ENCODE results near the gene RIMBP2. TPM values are rescaled to one million over a fixed set of nuclear protein-coding genes. Genes with fewer than 3 reads are reported as not detected.

RIMBP2 gene
- total and polyA plus RNA-seq, 2 experiments from 2014 or later = not detected

GRCh38 chr12:130685250-130685787 is 30.8 kb downstream of the RIMBP2 start:
- Histone ChIP-seq H3F3A (ENCODE audit: insufficient read depth) (no peaks in the 10 kb centered on the region), H3K27ac (no peak overlapping the region), H3K9me3 (ENCODE audit: low read depth) (no peaks in the 10 kb centered on the region), H3K36me3 (ENCODE audit: low read depth) (no peaks in the 10 kb centered on the region), H3K27me3 (replicated peaks; ENCODE audit: insufficient read depth) (no peaks in the 10 kb centered on the region), H4K20me1 (ENCODE audit: insufficient read depth) (no peaks in the 10 kb centered on the region), H3K79me2 (ENCODE audit: insufficient read depth) (no peaks in the 10 kb centered on the region), H3K4me3 (no peak overlapping the region), H3K4me2 (ENCODE audit: unreplicated experiment) (no peak overlapping the region), H3K9ac (no peak overlapping the region), H3K4me1 (ENCODE audit: insufficient read depth) (no peaks in the 10 kb centered on the region), H2AFZ (no peak overlapping the region), H3K9me2 (ENCODE audit: insufficient read depth) (no peaks in the 10 kb centered on the region)
- in situ Hi-C loops (cut with MboI) = no loop called here
- WGBS, 2 experiments (ENCODE audit: low coverage in 1 of 2, low lambda C conversion rate in 2 of 2, missing lambda C conversion rate in 2 of 2) = 56 to 61% methylated on average over 14 of the region's 14 CpGs
- TF ChIP-seq EZH2 (IDR thresholded peaks at IDR 0.05; ENCODE audit: insufficient read depth, poor library complexity, severe bottlenecking) = no peak
- DNase-seq = no peak

- no peak overlapping the region for H3K4me3 ChIP-seq
- no peaks in the 10 kb centered on the region for H4K20me1 ChIP-seq (ENCODE audit: insufficient read depth)
- no peak overlapping the region for H3K27ac ChIP-seq
- no peaks in the 10 kb centered on the region for H3K9me2 ChIP-seq (ENCODE audit: insufficient read depth)
- in situ Hi-C loops (cut with MboI) = no loop called here
- H3K27me3 ChIP-seq (replicated peaks; ENCODE audit: insufficient read depth) = no peaks in the 10 kb centered on the region
- H3K9ac ChIP-seq = no peak overlapping the region
- H3K79me2 ChIP-seq (ENCODE audit: insufficient read depth) = no peaks in the 10 kb centered on the region
- WGBS, 2 experiments (ENCODE audit: low coverage in 1 of 2, low lambda C conversion rate in 2 of 2, missing lambda C conversion rate in 2 of 2) = 25 to 26% methylated on average over 3 of the region's 3 CpGs
- no peaks in the 10 kb centered on the region for H3K36me3 ChIP-seq (ENCODE audit: low read depth)
- no peaks in the 10 kb centered on the region for H3F3A ChIP-seq (ENCODE audit: insufficient read depth)
- no peaks in the 10 kb centered on the region for H3K4me1 ChIP-seq (ENCODE audit: insufficient read depth)
- H3K9me3 ChIP-seq (ENCODE audit: low read depth) = no peaks in the 10 kb centered on the region
- no peak for DNase-seq
- H3K4me2 ChIP-seq (ENCODE audit: unreplicated experiment) = no peak overlapping the region
- H2AFZ ChIP-seq = no peak overlapping the region
- no peak for TF ChIP-seq EZH2 (IDR thresholded peaks at IDR 0.05; ENCODE audit: insufficient read depth, poor library complexity, severe bottlenecking)
- TF ChIP-seq EZH2phosphoT487 (IDR thresholded peaks at IDR 0.05; ENCODE audit: insufficient read depth, low read depth) = no peak
These were observed 32.3 kb downstream of the RIMBP2 start for GRCh38 chr12:130683811-130684210.

- H3K36me3 ChIP-seq (ENCODE audit: low read depth) = no peaks in the 10 kb centered on the region
- 48 to 52% methylated on average over 7 of the region's 7 CpGs for WGBS, 2 experiments (ENCODE audit: low coverage in 1 of 2, low lambda C conversion rate in 2 of 2, missing lambda C conversion rate in 2 of 2)
- H3K4me1 ChIP-seq (ENCODE audit: insufficient read depth) = no peaks in the 10 kb centered on the region
- TF ChIP-seq EZH2 (IDR thresholded peaks at IDR 0.05; ENCODE audit: insufficient read depth, poor library complexity, severe bottlenecking) = no peak
- no peak for TF ChIP-seq EZH2phosphoT487 (IDR thresholded peaks at IDR 0.05; ENCODE audit: insufficient read depth, low read depth)
- no peak overlapping the region for H3K27ac ChIP-seq
- no peaks in the 10 kb centered on the region for H3K27me3 ChIP-seq (replicated peaks; ENCODE audit: insufficient read depth)
- H3K9me3 ChIP-seq (ENCODE audit: low read depth) = no peaks in the 10 kb centered on the region
- H3K9ac ChIP-seq = no peak overlapping the region
- H4K20me1 ChIP-seq (ENCODE audit: insufficient read depth) = no peaks in the 10 kb centered on the region
- no peaks in the 10 kb centered on the region for H3F3A ChIP-seq (ENCODE audit: insufficient read depth)
- no peak overlapping the region for H3K4me3 ChIP-seq
- no peak overlapping the region for H2AFZ ChIP-seq
- H3K4me2 ChIP-seq (ENCODE audit: unreplicated experiment) = no peak overlapping the region
- no peaks in the 10 kb centered on the region for H3K79me2 ChIP-seq (ENCODE audit: insufficient read depth)
- in situ Hi-C loops (cut with MboI) = no loop called here
- H3K9me2 ChIP-seq (ENCODE audit: insufficient read depth) = no peaks in the 10 kb centered on the region
- DNase-seq = no peak
These were observed 33.0 kb downstream of the RIMBP2 start for GRCh38 chr12:130683080-130683479.

GRCh38 chr12:130680451-130680990 is 35.6 kb downstream of the RIMBP2 start:
- no peak overlapping the region for H3K9ac ChIP-seq
- no peaks in the 10 kb centered on the region for H3K9me3 ChIP-seq (ENCODE audit: low read depth)
- DNase-seq = no peak
- H3K79me2 ChIP-seq (ENCODE audit: insufficient read depth) = no peaks in the 10 kb centered on the region
- H4K20me1 ChIP-seq (ENCODE audit: insufficient read depth) = no peaks in the 10 kb centered on the region
- H3F3A ChIP-seq (ENCODE audit: insufficient read depth) = no peaks in the 10 kb centered on the region
- no peaks in the 10 kb centered on the region for H3K36me3 ChIP-seq (ENCODE audit: low read depth)
- no peak overlapping the region for H2AFZ ChIP-seq
- H3K27me3 ChIP-seq (replicated peaks; ENCODE audit: insufficient read depth) = no peaks in the 10 kb centered on the region
- no peak overlapping the region for H3K4me3 ChIP-seq
- TF ChIP-seq EZH2 (IDR thresholded peaks at IDR 0.05; ENCODE audit: insufficient read depth, poor library complexity, severe bottlenecking) (no peak), EZH2phosphoT487 (IDR thresholded peaks at IDR 0.05; ENCODE audit: insufficient read depth, low read depth) (no peak)
- 53 to 62% methylated on average over 15 of the region's 15 CpGs for WGBS, 2 experiments (ENCODE audit: low coverage in 1 of 2, low lambda C conversion rate in 2 of 2, missing lambda C conversion rate in 2 of 2)
- no peak overlapping the region for H3K27ac ChIP-seq
- in situ Hi-C loops (cut with MboI) = no loop called here
- no peaks in the 10 kb centered on the region for H3K4me1 ChIP-seq (ENCODE audit: insufficient read depth)
- H3K4me2 ChIP-seq (ENCODE audit: unreplicated experiment) = no peak overlapping the region
- no peaks in the 10 kb centered on the region for H3K9me2 ChIP-seq (ENCODE audit: insufficient read depth)
